ENCODE results near the gene MSH6.

The MSH6 gene

GRCh38 chr2:47783486-47784351 lies 774 bp downstream of the MSH6 start:
- DNase-seq = peak; percentile 70

GRCh38 chr2:47784352-47784851 lies 1.5 kb downstream of the MSH6 start:
- no peak for DNase-seq

GRCh38 chr2:47785986-47786385 lies 3.0 kb downstream of the MSH6 start:
- DNase-seq = no peak

- DNase-seq = no peak
These were observed 13.2 kb downstream of the MSH6 start for GRCh38 chr2:47796090-47796697.

- DNase-seq = no peak
These were observed 15.7 kb downstream of the MSH6 start for GRCh38 chr2:47798631-47799030.

- DNase-seq = no peak
These were observed 16.2 kb downstream of the MSH6 start for GRCh38 chr2:47799031-47799609.

- no peak for DNase-seq
These were observed 18.2 kb downstream of the MSH6 start for GRCh38 chr2:47801118-47801517.

GRCh38 chr2:47803363-47803762 lies 20.4 kb downstream of the MSH6 start:
- DNase-seq = no peak

- DNase-seq = no peak
These were observed 20.8 kb downstream of the MSH6 start for GRCh38 chr2:47803770-47804169.

- DNase-seq = no peak
These were observed 22.9 kb downstream of the MSH6 start for GRCh38 chr2:47805850-47806249.

- DNase-seq = no peak
These were observed 25.7 kb downstream of the MSH6 start for GRCh38 chr2:47808614-47809013.

GRCh38 chr2:47809903-47810302 lies 27.0 kb downstream of the MSH6 start:
- no peak for DNase-seq

- DNase-seq = no peak
These were observed 27.9 kb downstream of the MSH6 start for GRCh38 chr2:47810850-47811249.

GRCh38 chr2:47811668-47812067 lies 28.7 kb downstream of the MSH6 start:
- no peak for DNase-seq

GRCh38 chr2:47815764-47816163 lies 32.8 kb downstream of the MSH6 start:
- no peak for DNase-seq

GRCh38 chr2:47818777-47819176 lies 35.8 kb downstream of the MSH6 start:
- DNase-seq = no peak

- no peak for DNase-seq
These were observed 36.9 kb downstream of the MSH6 start for GRCh38 chr2:47819834-47820233.

- no peak for DNase-seq
These were observed 39.6 kb downstream of the MSH6 start for GRCh38 chr2:47822518-47822917.

GRCh38 chr2:47833516-47833968 lies 50.6 kb downstream of the MSH6 start:
- no peak for DNase-seq

GRCh38 chr2:47838249-47838648 lies 55.3 kb downstream of the MSH6 start:
- no peak for DNase-seq

- DNase-seq = no peak
These were observed 55.7 kb downstream of the MSH6 start for GRCh38 chr2:47838686-47839085.

- DNase-seq = no peak
These were observed 59.9 kb downstream of the MSH6 start for GRCh38 chr2:47842846-47843245.

GRCh38 chr2:47843407-47843806 lies 60.5 kb downstream of the MSH6 start:
- no peak for DNase-seq

- no peak for DNase-seq
These were observed 61.2 kb downstream of the MSH6 start for GRCh38 chr2:47844162-47844561.
